NCI-H69 (cell line): ENCODE measurements around the gene XRCC6.
A peak's percentile ranks its signal among the peaks of the same experiment; 100 is the strongest.
"Not testable (repeated sequence)": the region's sequence is repeated elsewhere in the genome, so short reads cannot be mapped to it uniquely, and the experiment has no call there.

Experiments
- DNase-seq: peaks from one replicate; lab custom pipeline; 2025; lab: John Stamatoyannopoulos, UW

Gene XRCC6

GRCh38 chr22:41621099-41621910, at the start of gene XRCC6:
Gene XRCC6 (plus strand): TSS chr22:41621295. CDS start chr22:41622005, 710 bp downstream.
- DNase-seq: peak; percentile 99

GRCh38 chr22:41571786-41572185, 49.3 kb upstream of the XRCC6 start:
- no peak for DNase-seq

GRCh38 chr22:41572305-41572704, 48.8 kb upstream of the XRCC6 start:
- DNase-seq: not testable (repeated sequence)

GRCh38 chr22:41573677-41574076, 47.4 kb upstream of the XRCC6 start:
- no peak for DNase-seq

- no peak for DNase-seq
Measured at GRCh38 chr22:41574847-41575381, 46.2 kb upstream of the XRCC6 start.

GRCh38 chr22:41575533-41575932, 45.6 kb upstream of the XRCC6 start:
- no peak for DNase-seq

- peak; percentile 61 for DNase-seq
Measured at GRCh38 chr22:41576877-41577276, 44.2 kb upstream of the XRCC6 start.

- DNase-seq: no peak
Measured at GRCh38 chr22:41578114-41578513, 43.0 kb upstream of the XRCC6 start.

DNA sequence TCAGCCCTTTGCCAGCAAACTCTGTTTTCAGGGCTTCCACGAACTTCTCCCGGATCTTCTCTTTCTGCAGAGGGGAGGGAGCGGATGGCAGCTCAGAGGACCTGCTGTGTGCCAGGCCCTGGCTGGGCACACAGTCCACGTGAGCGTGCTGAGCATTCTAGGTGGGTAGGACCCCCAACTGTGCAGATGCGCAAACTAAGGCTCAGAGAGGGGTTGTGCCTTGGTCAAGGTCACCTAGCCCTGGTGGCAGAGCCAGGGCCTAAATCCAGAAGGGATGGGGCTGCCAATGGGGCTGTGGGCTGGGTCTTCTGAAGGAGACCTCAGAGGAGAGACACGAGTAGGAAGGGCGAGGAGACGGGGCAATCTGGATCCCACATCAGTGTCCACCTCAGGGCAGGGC, 42.3 kb upstream of the XRCC6 start:
- DNase-seq: no peak

DNA sequence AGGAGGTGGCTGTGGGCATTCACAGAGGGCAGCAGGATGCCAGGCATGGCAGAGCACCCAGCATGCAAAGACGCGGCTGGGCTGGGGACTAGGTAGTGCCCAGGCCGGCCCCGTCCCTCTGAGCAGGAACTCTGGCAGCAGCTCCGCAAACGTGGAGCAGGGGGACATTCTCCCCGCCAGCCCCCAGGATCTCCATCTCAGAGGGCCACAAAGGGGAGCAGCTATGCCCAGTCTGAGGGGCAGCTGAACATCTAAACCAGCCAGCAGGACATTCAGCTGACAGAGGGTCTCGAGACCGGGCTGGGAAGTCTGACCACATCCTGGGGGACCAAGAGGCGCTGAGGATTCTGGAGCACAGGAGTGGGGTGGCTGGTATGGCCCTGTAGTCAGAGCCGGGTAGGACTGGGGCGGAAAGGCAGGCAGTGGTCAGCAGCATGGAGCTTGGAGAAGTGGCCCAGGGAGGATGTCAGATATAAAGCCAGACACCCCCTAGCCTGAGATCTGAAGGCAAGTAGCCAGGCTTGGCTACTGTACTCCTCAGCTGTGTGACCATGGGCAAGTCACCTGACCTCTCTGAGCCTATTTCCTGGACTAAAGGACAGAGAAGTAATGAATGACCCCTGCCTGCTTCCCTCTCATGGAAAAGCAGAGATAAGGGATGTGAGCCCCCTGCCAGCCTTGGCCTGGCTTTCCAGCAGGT, 41.6 kb upstream of the XRCC6 start:
- no peak for DNase-seq

DNA sequence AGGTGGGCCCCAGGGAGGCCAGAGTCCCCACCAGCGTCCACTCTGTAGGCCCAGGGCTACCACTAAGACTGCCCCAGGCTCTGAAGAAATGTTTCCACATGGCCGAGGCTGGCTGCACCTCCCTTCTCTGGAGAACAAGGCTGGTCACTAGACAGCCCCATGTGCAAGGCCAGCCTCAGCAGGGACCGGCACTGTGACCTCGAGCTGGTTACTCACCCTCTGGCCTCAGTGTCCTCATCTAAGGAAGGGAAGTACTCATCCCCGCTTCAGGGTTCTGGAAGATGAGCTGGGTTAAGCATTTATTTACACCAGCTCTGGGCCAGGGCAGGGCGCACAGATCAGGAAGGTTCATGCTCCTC, 41.1 kb upstream of the XRCC6 start:
- DNase-seq: no peak

DNA sequence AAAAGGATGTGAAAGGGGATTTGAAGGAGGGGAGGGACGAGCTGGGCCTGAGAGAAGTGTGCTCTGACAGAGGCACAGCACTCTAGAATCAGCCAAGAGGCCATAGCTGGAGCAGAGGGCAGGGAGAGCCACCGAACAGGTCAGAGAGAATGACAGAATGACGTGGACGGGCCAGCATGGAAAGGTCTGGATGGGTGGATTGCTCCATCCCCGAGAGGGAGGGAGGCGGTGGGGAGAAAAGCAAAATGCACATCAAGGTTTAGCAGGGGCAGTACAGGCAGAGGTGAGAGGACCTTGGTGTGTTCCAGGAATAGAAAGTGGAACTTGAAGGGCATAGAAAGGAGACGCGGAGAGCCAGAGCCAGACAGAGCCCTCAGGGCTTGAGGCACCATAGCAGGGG, 38.4 kb upstream of the XRCC6 start:
- DNase-seq: no peak

DNA sequence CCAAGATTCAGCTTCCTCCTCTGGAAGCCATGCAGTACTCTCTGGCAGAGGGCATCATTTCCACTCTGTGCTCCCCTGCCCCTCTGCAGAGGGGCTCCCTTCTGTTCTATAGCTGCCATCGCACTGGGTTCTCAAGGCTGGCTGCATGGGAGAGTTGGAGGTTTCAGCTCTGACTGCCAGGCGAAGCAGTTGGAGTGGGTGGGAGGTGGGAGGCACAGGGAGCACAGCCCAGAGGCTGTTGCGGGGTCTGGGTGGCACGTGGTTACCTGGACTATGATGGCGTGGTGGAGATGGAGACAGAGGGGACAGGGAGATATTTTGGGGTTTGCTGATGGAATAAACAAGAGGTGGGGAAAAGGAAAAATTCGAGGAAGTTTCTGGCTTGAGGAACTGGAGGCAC, 36.2 kb upstream of the XRCC6 start:
- no peak for DNase-seq

DNA sequence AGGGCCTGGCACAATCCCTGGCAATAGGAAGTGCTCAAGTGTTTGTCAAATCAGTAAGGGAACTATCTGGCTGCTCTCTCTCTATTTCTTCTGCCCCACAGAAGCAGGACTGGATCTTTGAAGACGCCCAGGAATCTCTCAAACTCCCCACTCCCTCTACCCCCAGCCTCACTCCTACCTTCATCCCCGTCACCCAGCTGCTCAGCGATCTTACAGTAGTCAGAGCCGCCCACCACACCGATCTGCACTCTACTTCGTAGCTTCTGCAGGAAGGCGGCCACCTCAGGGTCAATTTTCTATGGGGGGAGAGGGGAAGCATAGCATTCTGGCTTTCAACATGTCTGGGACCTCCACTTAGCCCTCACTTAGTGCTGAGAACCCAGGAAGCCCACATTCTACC, 35.2 kb upstream of the XRCC6 start:
- DNase-seq: no peak

GRCh38 chr22:41587347-41587723, 33.8 kb upstream of the XRCC6 start:
- no peak for DNase-seq

DNA sequence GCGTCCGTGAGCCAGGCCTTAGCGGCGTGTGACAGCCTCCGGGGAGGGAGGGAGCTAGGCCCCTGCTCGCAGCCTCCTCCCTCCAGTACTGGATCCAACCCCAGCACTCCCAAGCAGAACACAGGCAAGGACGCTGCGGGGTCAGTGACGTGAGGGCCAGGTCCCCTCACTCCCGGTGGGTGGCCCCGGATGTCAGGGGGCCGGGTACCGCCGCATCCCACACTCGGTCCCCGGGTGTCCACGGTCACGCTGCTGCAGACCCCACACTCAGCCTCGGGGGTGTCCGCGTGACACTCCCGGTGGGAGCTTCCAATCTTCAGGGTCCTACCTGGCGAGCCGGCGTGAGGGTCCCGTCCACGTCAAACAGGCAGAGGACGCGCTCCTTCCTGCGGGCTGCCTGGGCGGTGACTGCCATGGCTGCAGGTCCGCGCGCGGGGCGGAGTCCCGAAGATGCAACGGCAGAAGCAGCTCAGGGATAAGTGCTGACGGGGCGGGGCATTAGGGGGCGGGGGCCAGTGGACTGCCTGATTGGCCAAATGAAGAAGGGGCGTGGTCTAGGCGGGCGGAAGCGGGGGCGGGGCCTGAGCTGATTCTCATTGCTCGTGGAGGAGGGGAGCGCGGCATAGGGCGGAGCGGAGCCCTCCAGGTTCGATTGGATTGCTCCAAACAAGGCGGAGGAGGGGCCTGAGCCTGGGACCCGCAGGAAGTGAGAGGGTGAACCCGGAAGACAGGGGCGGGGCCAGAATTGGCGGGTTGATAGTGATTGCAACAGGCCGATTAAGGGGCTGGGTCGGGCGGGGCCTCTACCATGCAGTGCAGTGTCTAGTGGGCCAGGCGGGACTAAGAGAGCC, 31.5 kb upstream of the XRCC6 start, which contains the start of gene PMM1:
Gene PMM1, minus strand, starts transcription at position 450 of the 851 bp plus-strand sequence. Its CDS starts 35 bp downstream, at position 415.
- peak; percentile 100 for DNase-seq

GRCh38 chr22:41593336-41593960, 27.6 kb upstream of the XRCC6 start:
- DNase-seq: peak; percentile 68

DNA sequence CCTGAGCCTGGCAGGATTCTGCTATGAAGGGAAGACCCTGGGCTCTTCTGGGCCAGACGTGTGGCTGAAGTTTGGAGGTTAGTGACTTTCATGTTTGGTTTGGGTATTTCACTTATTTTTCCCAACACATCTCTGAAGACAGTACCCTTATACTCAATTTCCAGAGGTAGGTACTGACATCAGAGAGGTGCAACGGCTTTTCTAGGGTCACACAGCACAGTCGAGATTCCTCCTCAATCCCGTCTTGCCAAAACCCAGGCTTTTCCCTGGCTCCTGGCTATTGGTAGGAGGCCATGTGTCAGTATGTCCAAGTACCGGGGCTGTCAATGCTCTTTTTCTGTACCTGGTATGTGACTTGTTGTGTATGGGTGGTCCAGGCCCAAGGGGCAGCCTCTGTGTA, 25.4 kb upstream of the XRCC6 start:
- no peak for DNase-seq

DNA sequence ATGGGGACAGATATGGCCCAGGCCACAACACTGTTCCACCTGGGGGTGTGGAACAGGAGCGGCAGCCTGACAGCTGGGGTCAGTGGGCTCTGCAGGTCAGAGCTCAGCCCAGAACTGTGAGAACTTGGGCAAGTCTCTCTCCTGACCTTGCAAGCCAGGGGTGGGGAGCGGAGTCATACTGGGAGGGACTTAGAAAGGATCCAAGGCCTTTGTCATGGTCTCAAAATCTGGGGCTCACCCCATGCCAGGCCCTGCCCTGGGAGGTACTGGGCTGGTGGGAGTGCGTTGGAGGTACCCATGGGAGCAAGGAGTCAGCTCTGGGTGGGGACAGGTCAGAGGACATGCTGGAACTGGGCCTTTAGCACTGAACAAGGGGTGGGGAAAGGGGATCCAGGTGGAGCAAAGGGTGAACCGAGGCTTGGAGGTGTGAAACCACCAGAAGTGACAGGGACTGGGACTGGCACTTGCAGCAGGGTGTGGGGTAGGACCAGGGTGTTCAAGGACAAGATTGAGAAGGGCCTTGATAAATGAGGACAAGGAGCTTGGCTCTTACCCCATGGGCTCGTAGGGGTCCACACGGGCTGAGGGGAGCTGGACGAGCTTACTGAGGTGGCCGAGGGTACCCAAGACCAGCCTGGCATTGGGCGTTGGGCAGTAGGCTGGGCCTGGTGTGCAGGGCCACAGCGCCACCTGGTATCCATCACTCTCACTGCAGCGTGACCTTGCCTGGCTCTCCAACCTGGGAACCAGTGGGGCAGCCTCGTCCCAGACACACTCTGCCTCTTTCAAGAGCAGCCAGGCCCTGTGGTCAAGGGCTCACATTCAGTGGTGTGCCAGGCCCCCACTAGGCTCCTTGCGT, 24.1 kb upstream of the XRCC6 start:
- DNase-seq: peak; percentile 65

GRCh38 chr22:41597635-41597953, 23.5 kb upstream of the XRCC6 start:
- no peak for DNase-seq

DNA sequence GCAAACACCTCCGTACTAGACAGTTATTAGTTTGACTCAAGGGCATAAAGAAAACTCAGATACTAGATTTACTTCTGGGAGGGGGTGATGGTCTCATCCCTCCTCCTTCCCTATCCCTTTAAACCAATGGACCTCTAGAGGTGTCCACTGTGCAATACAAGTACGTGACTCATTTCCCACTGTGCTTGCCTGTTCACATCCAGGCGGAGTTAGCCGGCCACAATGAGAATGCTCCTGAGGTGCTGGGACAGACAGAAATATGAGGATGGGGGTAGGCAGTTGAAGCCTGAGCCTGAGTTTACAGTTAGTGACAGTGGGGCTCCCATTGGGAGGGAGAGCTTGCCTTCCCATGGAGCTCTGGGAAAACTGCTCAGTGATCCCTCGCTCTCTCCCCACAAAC, 23.0 kb upstream of the XRCC6 start:
- no peak for DNase-seq
